Stimulated activated CD8-positive, alpha-beta memory T cell treated with anti-CD3 and anti-CD28 coated beads, Interleukin-15, amount 100 ng/mL, for 24 hours (primary cell): ENCODE measurements around the gene UFL1.

Source experiments
- DNase-seq: peaks from one replicate; pipeline ENCODE4 v3.0.0-alpha.2; 2020; ENCODE audit warnings: low read depth

Gene UFL1

DNA sequence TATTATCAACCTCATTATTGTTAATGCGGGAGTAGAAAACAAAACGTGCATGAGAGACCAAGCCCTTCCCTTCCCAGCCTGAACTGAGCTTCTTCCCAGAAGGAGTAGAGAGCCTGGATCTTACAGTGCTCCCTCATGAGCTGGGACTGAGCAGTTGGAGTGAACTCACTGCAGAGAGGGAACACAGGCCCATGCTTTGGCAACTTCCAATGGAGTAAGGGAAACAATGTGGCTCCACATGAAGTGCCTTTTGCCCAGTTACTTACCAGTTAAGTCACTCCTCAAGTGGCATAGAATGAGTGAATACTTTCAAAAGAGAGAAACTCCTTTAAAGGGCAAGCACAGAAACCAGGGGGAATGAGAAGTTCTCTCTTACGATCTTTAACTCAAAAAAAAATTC is 53.8 kb downstream of the UFL1 start:
- DNase-seq = no peak

DNA sequence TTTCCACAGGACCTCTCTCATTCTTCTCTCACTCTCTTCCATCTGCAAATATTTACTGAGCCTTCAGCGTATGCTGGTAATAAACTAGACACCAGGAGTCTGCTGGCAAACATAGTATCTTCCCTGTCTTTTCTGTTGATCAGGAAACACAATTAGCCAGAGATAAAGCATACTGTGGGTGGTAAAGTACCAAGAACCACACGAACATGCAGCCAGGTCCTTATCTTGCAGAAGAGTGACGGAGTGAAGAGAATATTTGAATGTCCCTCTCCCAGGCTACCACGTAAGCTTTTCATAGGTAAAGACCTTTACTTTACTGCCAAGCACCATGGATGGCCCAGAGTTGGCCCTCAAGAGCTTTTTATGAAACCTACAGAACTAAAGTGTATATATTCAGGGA is 54.6 kb downstream of the UFL1 start:
- no peak for DNase-seq

DNA sequence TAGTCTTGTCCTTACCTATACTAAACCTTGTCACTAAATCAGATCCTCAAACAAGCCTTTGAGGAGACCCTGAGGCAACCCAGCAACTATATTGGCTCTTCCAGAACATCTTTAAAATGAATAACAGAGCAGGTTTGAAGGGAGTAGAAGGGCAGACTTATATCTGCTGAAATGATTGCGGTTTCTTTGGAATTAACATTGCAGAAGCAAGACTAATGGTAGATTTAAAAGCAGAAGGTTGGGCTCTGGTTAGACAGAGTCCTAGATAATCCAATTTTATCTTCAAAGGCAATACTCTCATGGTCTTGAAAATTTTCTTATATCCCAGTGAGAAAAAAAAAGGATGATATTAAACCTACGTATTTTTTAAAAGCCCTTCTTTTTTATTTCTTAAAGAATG is 60.4 kb downstream of the UFL1 start:
- DNase-seq = no peak

DNA sequence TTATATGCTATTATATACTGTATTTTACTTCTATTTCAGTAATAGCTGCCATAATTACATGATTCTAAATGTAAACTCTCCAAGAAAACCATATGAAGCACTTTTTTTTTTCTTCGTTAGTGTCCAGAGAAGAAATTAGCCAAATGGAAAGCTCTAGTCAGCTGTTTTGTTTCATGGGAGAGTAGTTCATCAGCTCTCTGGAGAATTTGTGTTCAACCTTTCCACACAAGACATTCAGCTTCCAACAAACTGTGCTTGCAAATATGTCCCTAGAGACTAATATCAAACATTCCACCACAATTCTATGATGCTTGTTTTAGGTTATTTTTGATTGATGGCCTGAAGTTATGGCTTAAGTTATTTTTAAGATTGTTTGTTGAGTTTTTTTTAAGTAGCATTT is 60.8 kb downstream of the UFL1 start:
- DNase-seq = no peak

GRCh38 chr6:96604420-96604819 is 82.8 kb downstream of the UFL1 start:
- DNase-seq = no peak
